Caco-2 (cell line): ENCODE results near the gene ZNF467. TPM values are rescaled to one million over a fixed set of nuclear protein-coding genes. Genes with fewer than 3 reads are reported as not detected.

Experiments
- BruUV-seq: library from RNA; stranded (reverse); fragments of 400-500 nt; replicated peaks from 2 replicates; lab custom pipeline; 2021; lab: Mats Ljungman, UMichigan
- CTCF ChIA-PET: fragments of 300-600 bp; sonication (Branson Sonifier 250); formaldehyde crosslinking; loops from one replicate; lab custom pipeline; 2022; ENCODE audit warnings: antibody characterized with exemption; lab: Charles Lee
- POLR2A ChIA-PET: fragments of 300-600 bp; sonication (Branson Sonifier 250); formaldehyde crosslinking; loops from one replicate; lab custom pipeline; 2022; ENCODE audit warnings: antibody characterized with exemption; lab: Charles Lee
- DNase-seq, 2 experiments: peaks; one replicate each; pipeline versions ENCODE4 v3.0.0 to v3.0.0-alpha.2; 2020 to 2022
- H3K27me3 ChIP-seq: replicated peaks from 2 replicates; pipeline ENCODE4 v1.6.0; 2011; ENCODE audit warnings: low read length; ENCODE audit not compliant: control insufficient read depth, insufficient read depth
- H3K36me3 ChIP-seq: 2 replicates; pipeline ENCODE4 v1.5.1; 2011; ENCODE audit warnings: low read length; ENCODE audit not compliant: control insufficient read depth, insufficient read depth
- H3K4me1 ChIP-seq: fragments of 250-450 bp; sonication (Bioruptor Pico); 2 replicates; pipeline ENCODE4 v1.5.1; 2020; ENCODE audit warnings: mild to moderate bottlenecking
- H3K4me3 ChIP-seq: 2 replicates; pipeline ENCODE4 v1.5.1; 2011; ENCODE audit warnings: low read depth, mild to moderate bottlenecking, control low read depth, low read length
- H3K9me3 ChIP-seq: fragments of 250-450 bp; sonication (Bioruptor Pico); 2 replicates; pipeline ENCODE4 v1.5.1; 2020; ENCODE audit warnings: mild to moderate bottlenecking, moderate library complexity
- H3K27ac Mint-ChIP-seq: one replicate; pipeline ENCODE4 v1.8.0; 2022; ENCODE audit warnings: mixed read lengths; ENCODE audit not compliant: unreplicated experiment
- H3K27me3 Mint-ChIP-seq: one replicate; pipeline ENCODE4 v1.8.0; 2022; ENCODE audit warnings: mixed read lengths; ENCODE audit not compliant: insufficient read depth, unreplicated experiment
- H3K36me3 Mint-ChIP-seq: one replicate; pipeline ENCODE4 v1.8.0; 2022; ENCODE audit warnings: mild to moderate bottlenecking, mixed read lengths; ENCODE audit not compliant: insufficient read depth, unreplicated experiment
- H3K4me1 Mint-ChIP-seq: one replicate; pipeline ENCODE4 v1.8.0; 2022; ENCODE audit warnings: low read depth, mixed read lengths; ENCODE audit not compliant: unreplicated experiment
- H3K4me3 Mint-ChIP-seq: one replicate; pipeline ENCODE4 v1.8.0; 2022; ENCODE audit warnings: mild to moderate bottlenecking, moderate library complexity, mixed read lengths; ENCODE audit not compliant: unreplicated experiment
- H3K9me3 Mint-ChIP-seq: one replicate; pipeline ENCODE4 v1.8.0; 2022; ENCODE audit warnings: mixed read lengths; ENCODE audit not compliant: unreplicated experiment
- intact Hi-C: fragments of 100-400 bp; cut with micrococcal nuclease; formaldehyde crosslinking; loops from one replicate; pipeline ENCODE4 v1.10.0; 2022; ENCODE audit not compliant: unreplicated experiment
- total RNA-seq: library from RNA; stranded (reverse); gene quantifications from 2 replicates; pipeline ENCODE4 v1.2.3, GENCODE V29; 2022
- TF ChIP-seq, protein P1 (sequence below), 2 experiments: fragments of 200-600 bp in 1 of 2; IDR thresholded peaks; 1 replicate in 1 of 2; 2 replicates in 1 of 2; pipeline versions ENCODE4 v1.5.1 to v1.8.0; 2011 to 2022; ENCODE audit warnings: antibody characterized with exemption in 1 of 2, control low read depth in 1 of 2, inconsistent platforms in 1 of 2, low read depth in 1 of 2, low read length in 1 of 2, mild to moderate bottlenecking in 1 of 2, moderate library complexity in 1 of 2; ENCODE audit not compliant: insufficient read depth in 1 of 2, severe bottlenecking in 1 of 2, unreplicated experiment in 1 of 2

ZNF467 gene
- total RNA-seq, 1 experiment from 2014 or later: 1.7 TPM

DNA sequence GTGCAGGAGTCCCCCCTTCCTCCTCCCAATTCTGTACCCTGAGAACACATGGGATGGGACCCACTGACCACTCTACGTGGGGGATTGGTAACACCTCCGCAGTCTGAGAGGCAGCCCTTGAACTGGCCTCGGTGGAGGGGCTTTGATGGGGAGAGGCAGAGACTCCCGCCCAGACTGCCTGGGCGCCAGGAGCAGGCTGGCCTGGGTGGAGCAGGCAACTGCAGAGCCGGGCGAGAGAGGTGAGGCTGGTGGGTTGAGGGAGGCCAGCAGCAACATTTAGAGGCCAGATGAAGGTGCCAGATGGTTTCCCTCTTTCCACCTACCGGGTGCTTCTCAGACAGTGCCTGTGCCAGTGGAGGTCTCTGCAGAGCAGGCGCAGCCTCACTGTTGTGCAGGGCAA, 30.7 kb upstream of the ZNF467 start:
- CTCF ChIA-PET: no interaction called here
- Histone ChIP-seq H3K27me3 (no peaks in the 10 kb centered on the region; the same call in 1 of the 2 replicates), H3K4me3 (no peak overlapping the region), H3K9me3 (no peaks in the 10 kb centered on the region), H3K36me3 (no peaks in the 10 kb centered on the region), H3K4me1 (no peaks in the 10 kb centered on the region)
- TF ChIP-seq, protein P1, sequence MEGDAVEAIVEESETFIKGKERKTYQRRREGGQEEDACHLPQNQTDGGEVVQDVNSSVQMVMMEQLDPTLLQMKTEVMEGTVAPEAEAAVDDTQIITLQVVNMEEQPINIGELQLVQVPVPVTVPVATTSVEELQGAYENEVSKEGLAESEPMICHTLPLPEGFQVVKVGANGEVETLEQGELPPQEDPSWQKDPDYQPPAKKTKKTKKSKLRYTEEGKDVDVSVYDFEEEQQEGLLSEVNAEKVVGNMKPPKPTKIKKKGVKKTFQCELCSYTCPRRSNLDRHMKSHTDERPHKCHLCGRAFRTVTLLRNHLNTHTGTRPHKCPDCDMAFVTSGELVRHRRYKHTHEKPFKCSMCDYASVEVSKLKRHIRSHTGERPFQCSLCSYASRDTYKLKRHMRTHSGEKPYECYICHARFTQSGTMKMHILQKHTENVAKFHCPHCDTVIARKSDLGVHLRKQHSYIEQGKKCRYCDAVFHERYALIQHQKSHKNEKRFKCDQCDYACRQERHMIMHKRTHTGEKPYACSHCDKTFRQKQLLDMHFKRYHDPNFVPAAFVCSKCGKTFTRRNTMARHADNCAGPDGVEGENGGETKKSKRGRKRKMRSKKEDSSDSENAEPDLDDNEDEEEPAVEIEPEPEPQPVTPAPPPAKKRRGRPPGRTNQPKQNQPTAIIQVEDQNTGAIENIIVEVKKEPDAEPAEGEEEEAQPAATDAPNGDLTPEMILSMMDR (IDR thresholded peaks at IDR 0.05; ENCODE audit: insufficient read depth in 1 of 2, low read depth in 1 of 2, low read length in 1 of 2, severe bottlenecking in 1 of 2, unreplicated experiment in 1 of 2): no peak
- H3K9me3 Mint-ChIP-seq: no peaks in the 10 kb centered on the region
- intact Hi-C loops: no loop called here
- no peak for DNase-seq
- no peaks in the 10 kb centered on the region for H3K36me3 Mint-ChIP-seq
- H3K4me1 Mint-ChIP-seq: no peaks in the 10 kb centered on the region
- H3K27me3 Mint-ChIP-seq: peaks cover 11% of the 10 kb centered on the region
- POLR2A ChIA-PET: no interaction called here
- H3K4me3 Mint-ChIP-seq: no peak overlapping the region
- BruUV-seq: no TSS peak
- H3K27ac Mint-ChIP-seq: no peak overlapping the region

DNA sequence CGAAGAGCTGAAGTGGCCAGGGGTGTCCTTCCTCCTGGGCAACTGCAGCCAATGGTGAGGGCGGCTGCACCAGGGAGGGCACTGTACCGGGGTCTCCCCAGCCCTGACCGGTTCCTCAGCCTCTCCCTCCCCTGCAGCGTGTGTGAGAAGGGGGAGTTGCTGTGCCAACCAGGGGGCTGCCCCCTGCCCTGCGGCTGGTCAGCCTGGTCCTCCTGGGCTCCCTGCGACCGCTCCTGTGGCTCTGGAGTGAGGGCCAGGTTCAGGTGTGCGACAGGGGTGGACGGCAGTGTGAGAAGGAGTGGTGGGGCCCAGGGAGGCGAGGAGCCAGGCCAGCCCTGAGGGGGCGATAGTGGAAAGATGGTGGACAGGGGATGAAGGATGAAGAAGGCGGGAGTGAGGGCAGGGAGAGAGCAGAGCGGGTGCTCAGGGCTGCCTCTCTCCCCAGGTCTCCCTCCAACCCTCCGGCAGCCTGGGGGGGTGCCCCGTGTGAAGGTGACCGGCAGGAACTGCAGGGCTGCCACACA, 30.2 kb upstream of the ZNF467 start:
- DNase-seq: no peak
- TF ChIP-seq, protein P1 (IDR thresholded peaks at IDR 0.05; ENCODE audit: insufficient read depth in 1 of 2, low read depth in 1 of 2, low read length in 1 of 2, severe bottlenecking in 1 of 2, unreplicated experiment in 1 of 2): no peak

GRCh38 chr7:149802966-149803365, 29.6 kb upstream of the ZNF467 start:
- no peak overlapping the region for H3K4me3 ChIP-seq
- H3K27me3 ChIP-seq: no peaks in the 10 kb centered on the region; the same call in 1 of the 2 replicates
- no peaks in the 10 kb centered on the region for H3K4me1 ChIP-seq
- no peaks in the 10 kb centered on the region for H3K36me3 Mint-ChIP-seq
- H3K27me3 Mint-ChIP-seq: peaks cover 11% of the 10 kb centered on the region
- CTCF ChIA-PET: no interaction called here
- no peak overlapping the region for H3K4me3 Mint-ChIP-seq
- no peaks in the 10 kb centered on the region for H3K36me3 ChIP-seq
- DNase-seq: no peak
- H3K9me3 Mint-ChIP-seq: no peaks in the 10 kb centered on the region
- TF ChIP-seq, protein P1 (IDR thresholded peaks at IDR 0.05; ENCODE audit: insufficient read depth in 1 of 2, low read depth in 1 of 2, low read length in 1 of 2, severe bottlenecking in 1 of 2, unreplicated experiment in 1 of 2): no peak
- no peaks in the 10 kb centered on the region for H3K9me3 ChIP-seq
- intact Hi-C loops: no loop called here
- no peak overlapping the region for H3K27ac Mint-ChIP-seq
- BruUV-seq: no TSS peak
- POLR2A ChIA-PET: interaction anchor here (0.5 kb wide), 1 partner anchor 177 kb away, joined by 7 read pairs; no protein-coding TSS in a partner anchor
- no peaks in the 10 kb centered on the region for H3K4me1 Mint-ChIP-seq

More for the DNA sequence above, 30.2 kb upstream of the ZNF467 start:
- no peaks in the 10 kb centered on the region for H3K9me3 ChIP-seq
- no peaks in the 10 kb centered on the region for H3K36me3 ChIP-seq
- POLR2A ChIA-PET: no interaction called here
- Mint-ChIP-seq H3K4me3 (no peak overlapping the region), H3K9me3 (no peaks in the 10 kb centered on the region), H3K36me3 (no peaks in the 10 kb centered on the region), H3K27ac (no peak overlapping the region), H3K4me1 (no peaks in the 10 kb centered on the region), H3K27me3 (peaks cover 11% of the 10 kb centered on the region)
- no TSS peak for BruUV-seq
- CTCF ChIA-PET: no interaction called here
- H3K27me3 ChIP-seq: no peaks in the 10 kb centered on the region; the same call in 1 of the 2 replicates
- intact Hi-C loops: no loop called here
- H3K4me3 ChIP-seq: no peak overlapping the region
- H3K4me1 ChIP-seq: no peaks in the 10 kb centered on the region
